ENCODE data around the gene PRSS36. TPM values are rescaled to one million over a fixed set of nuclear protein-coding genes. Genes with fewer than 3 reads are reported as not detected.

Gene PRSS36
- total RNA-seq, 1 experiment from 2014 or later = 0.66 TPM

GRCh38 chr16:31192856-31193642 is 43.2 kb upstream of the PRSS36 start:
- no peak overlapping the region for H3K23ac ChIP-seq (ENCODE audit: insufficient read length, low read depth, low read length)
- no peak overlapping the region for H3T11ph ChIP-seq (ENCODE audit: low read length)
- no peak overlapping the region for H2BK12ac ChIP-seq (ENCODE audit: insufficient read length, low read depth, low read length)
- no peaks in the 10 kb centered on the region for H3K4me1 ChIP-seq (ENCODE audit: insufficient read depth, low read length)
- H3K79me2 ChIP-seq (ENCODE audit: insufficient read depth, low read length) = 0 out of 2 replicates have a peak, but pooled peaks cover 2% of the 10 kb centered on the region
- H3K9me3 ChIP-seq (ENCODE audit: control insufficient read depth, low read depth, low read length) = no peaks in the 10 kb centered on the region
- no peak overlapping the region for H4K8ac ChIP-seq (replicated peaks; ENCODE audit: insufficient read length, low read depth, low read length)
- no peak overlapping the region for H4K91ac ChIP-seq (ENCODE audit: insufficient read length, low read depth, low read length)
- no CpG with 5 or more reads among the region's 16 CpGs for WGBS (ENCODE audit: extremely low coverage, insufficient read length, low lambda C conversion rate)
- Mint-ChIP-seq H3K36me3 (ENCODE audit: insufficient read depth in 1 of 3, low read depth in 3 of 3) (peaks cover 72 to 91% (median 88%) of the 10 kb centered on the region in 3 experiments), H3K27ac (peak overlapping the region in 2 of 3 experiments; percentile 32 to 75; a peak in 2 of 7 replicates), H3K9me3 (no peaks in the 10 kb centered on the region), H3K4me1 (no peaks in the 10 kb centered on the region; a peak in 1 of 4 replicates), H3K27me3 (ENCODE audit: low read depth) (no peaks in the 10 kb centered on the region), H3K4me3 (no peak overlapping the region)
- no peak overlapping the region for H3K14ac ChIP-seq (ENCODE audit: insufficient read depth, low read length)
- DNase-seq = no peak
- H2AK5ac ChIP-seq (ENCODE audit: insufficient read length, low read length) = no peak overlapping the region
- H3K56ac ChIP-seq (ENCODE audit: insufficient read length, low read depth, low read length) = no peak overlapping the region
- no peaks in the 10 kb centered on the region for H3K23me2 ChIP-seq (ENCODE audit: insufficient read length, low read depth, low read length, poor library complexity, severe bottlenecking)
- H3K4ac ChIP-seq (ENCODE audit: low read depth, low read length) = no peak overlapping the region
- H3K27me3 ChIP-seq (ENCODE audit: insufficient read depth, low read length) = no peaks in the 10 kb centered on the region
- no peak overlapping the region for H2BK15ac ChIP-seq (ENCODE audit: low read depth, low read length)
- H2BK5ac ChIP-seq (ENCODE audit: insufficient read length, low read length) = no peak overlapping the region
- no peaks in the 10 kb centered on the region for H4K20me1 ChIP-seq (ENCODE audit: control insufficient read depth, insufficient read depth, insufficient read length)
- no peak overlapping the region for H2AFZ ChIP-seq (ENCODE audit: low read length)
- no peak overlapping the region for H3K18ac ChIP-seq (ENCODE audit: insufficient read length, low read depth, low read length)
- no peak overlapping the region for H3K27ac ChIP-seq (ENCODE audit: insufficient read length, low read depth, low read length)
- H3K4me2 ChIP-seq (ENCODE audit: insufficient read depth, insufficient read length, low read length) = no peak overlapping the region
- no peaks in the 10 kb centered on the region for H3K79me1 ChIP-seq (ENCODE audit: insufficient read depth, low read depth, low read length, poor library complexity, severe bottlenecking)
- H2BK20ac ChIP-seq (ENCODE audit: low read depth, low read length, poor library complexity, severe bottlenecking) = no peak overlapping the region
- no peak overlapping the region for H2BK120ac ChIP-seq (ENCODE audit: low read depth, low read length, poor library complexity, severe bottlenecking)
- H3K9ac ChIP-seq (ENCODE audit: extremely low read depth, insufficient read length, low read length) = no peak overlapping the region
- no peak for TF ChIP-seq CTCF (conservative IDR thresholded peaks at IDR 0.05)
- no peak overlapping the region for H4K5ac ChIP-seq (ENCODE audit: insufficient read length, low read depth, low read length)

Measured in H9 (cell line).